ENCODE results near the gene CDH24. TPM values are rescaled to one million over a fixed set of nuclear protein-coding genes. Genes with fewer than 3 reads are reported as not detected.

Gene CDH24
- total and polyA plus RNA-seq, 10 of the 15 experiments (the other 5 are each of a cell fraction or from before 2014, with no cell fraction given), result 0.10 to 1.5 (median 0.45) TPM; not detected in 2

GRCh38 chr14:23057757-23058653, 685 bp upstream of the CDH24 start (continued):
- TF ChIP-seq CREB1 (IDR thresholded peaks at IDR 0.05; ENCODE audit: low read depth) (peak; percentile 10; the same call in 1 of the 2 replicates), SMAD5 (IDR thresholded peaks at IDR 0.05; ENCODE audit: low read depth) (no peak), PAX5 (IDR thresholded peaks at IDR 0.05; ENCODE audit: borderline replicate concordance, low read depth, low read length) (peak; percentile 65; the same call in 1 of the 2 replicates), SMAD1 (IDR thresholded peaks at IDR 0.05; ENCODE audit: low read depth, partially characterized antibody) (no peak), WRNIP1 (IDR thresholded peaks at IDR 0.05; ENCODE audit: borderline replicate concordance, low read depth, low read length) (no peak), E4F1 (IDR thresholded peaks at IDR 0.05; ENCODE audit: borderline replicate concordance, partially characterized antibody) (no peak), ZNF274 (IDR thresholded peaks at IDR 0.05; ENCODE audit: insufficient read depth, insufficient read length) (no peak), FOS (IDR thresholded peaks at IDR 0.05; ENCODE audit: borderline replicate concordance, extremely low read depth, insufficient read length) (no peak), RELA (IDR thresholded peaks at IDR 0.05; ENCODE audit: borderline replicate concordance, partially characterized antibody) (peak; percentile 28), ESRRA (IDR thresholded peaks at IDR 0.05; ENCODE audit: low read length) (no peak), BMI1 (IDR thresholded peaks at IDR 0.05; ENCODE audit: borderline replicate concordance) (no peak), ETV6 (conservative IDR thresholded peaks at IDR 0.05 in 1 of 2, IDR thresholded peaks at IDR 0.05 in 1 of 2; ENCODE audit: borderline replicate concordance in 1 of 2, low read depth in 1 of 2) (no peak), SRF (IDR thresholded peaks at IDR 0.05; ENCODE audit: low read depth in 2 of 2, low read length in 2 of 2) (0 out of 4 replicates have a peak, but pooled peaks of 1 of the 2 experiments have one; percentile 35), BCLAF1 (IDR thresholded peaks at IDR 0.05) (no peak), LARP7 (IDR thresholded peaks at IDR 0.05) (peak; percentile 15; the same call in 1 of the 2 replicates), SREBF2 (IDR thresholded peaks at IDR 0.05; ENCODE audit: low read length) (no peak), RUNX3 (IDR thresholded peaks at IDR 0.05; ENCODE audit: low read length) (peak; percentile 50; the same call in 1 of the 2 replicates), RFX5 (IDR thresholded peaks at IDR 0.05; ENCODE audit: low read depth, low read length) (no peak), ASH2L (IDR thresholded peaks at IDR 0.05; ENCODE audit: borderline replicate concordance, low read depth) (no peak), YBX1 (IDR thresholded peaks at IDR 0.05) (no peak)
- TF ChIP-seq, protein P1, sequence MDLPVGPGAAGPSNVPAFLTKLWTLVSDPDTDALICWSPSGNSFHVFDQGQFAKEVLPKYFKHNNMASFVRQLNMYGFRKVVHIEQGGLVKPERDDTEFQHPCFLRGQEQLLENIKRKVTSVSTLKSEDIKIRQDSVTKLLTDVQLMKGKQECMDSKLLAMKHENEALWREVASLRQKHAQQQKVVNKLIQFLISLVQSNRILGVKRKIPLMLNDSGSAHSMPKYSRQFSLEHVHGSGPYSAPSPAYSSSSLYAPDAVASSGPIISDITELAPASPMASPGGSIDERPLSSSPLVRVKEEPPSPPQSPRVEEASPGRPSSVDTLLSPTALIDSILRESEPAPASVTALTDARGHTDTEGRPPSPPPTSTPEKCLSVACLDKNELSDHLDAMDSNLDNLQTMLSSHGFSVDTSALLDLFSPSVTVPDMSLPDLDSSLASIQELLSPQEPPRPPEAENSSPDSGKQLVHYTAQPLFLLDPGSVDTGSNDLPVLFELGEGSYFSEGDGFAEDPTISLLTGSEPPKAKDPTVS (IDR thresholded peaks at IDR 0.05; ENCODE audit: low read depth, low read length), result no peak
